ENCODE results near the gene PTGS1.
"Not testable (repeated sequence)": the region's sequence is repeated elsewhere in the genome, so short reads cannot be mapped to it uniquely, and the experiment has no call there.

PTGS1 gene

DNA sequence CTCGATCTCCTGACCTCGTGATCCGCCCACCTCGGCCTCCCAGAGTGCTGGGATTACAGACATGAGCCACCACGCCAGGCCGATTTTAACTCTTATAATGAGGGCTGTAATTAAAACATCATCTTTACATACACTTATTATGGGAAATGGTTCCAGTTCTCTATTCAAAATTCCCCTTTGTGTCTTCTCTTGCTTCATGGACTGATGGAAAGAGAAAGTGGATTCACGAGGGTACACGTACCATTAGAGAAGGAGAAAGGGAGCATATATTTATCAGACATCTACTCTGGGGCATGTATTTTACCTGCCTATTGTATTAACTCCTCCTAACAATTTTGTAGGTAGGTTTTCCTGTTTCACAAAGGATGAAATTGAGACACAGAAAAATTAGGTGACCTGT lies 31.1 kb downstream of the PTGS1 start:
- no peak for DNase-seq

DNA sequence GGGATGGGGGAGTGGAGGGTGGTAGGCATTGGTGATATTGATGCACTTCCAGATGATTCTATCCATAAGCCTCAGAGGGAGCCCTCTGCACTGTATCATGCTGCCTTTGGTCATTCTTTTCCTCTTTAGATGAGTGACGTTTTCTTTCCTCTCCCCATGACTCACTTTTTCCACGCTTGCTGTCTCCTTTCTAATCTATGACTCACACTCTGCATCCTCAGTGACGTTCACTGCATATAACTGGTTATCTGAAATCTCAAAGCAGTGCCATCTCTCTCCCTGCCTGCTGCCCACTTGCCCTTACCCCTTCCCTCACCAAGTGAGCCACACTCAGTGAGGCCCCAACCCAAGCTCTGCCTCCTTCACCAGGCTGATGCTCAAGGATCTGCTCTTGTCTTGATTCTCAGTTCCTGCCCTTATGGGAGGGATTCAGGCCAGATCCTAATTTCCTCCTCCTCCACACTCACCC lies 31.6 kb downstream of the PTGS1 start:
- DNase-seq, result no peak

DNA sequence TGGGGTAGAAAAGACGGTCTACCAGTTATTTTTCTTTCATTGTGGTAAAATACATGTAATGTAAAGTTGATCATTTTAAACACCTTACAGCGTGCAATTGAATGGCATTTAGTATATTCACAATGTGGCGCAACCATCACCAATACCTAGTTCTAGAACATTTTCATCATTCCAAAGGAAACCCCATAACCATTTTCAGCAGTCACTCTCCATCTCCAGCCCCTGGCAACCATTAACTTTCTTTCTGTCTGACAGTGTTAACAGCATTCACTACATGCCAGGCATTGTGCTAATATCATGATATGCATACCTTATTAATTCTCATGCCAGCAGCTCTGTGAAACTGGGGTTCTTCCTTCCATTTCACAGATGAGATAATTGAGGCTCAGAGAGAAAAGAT lies 32.0 kb downstream of the PTGS1 start:
- no peak for DNase-seq

DNA sequence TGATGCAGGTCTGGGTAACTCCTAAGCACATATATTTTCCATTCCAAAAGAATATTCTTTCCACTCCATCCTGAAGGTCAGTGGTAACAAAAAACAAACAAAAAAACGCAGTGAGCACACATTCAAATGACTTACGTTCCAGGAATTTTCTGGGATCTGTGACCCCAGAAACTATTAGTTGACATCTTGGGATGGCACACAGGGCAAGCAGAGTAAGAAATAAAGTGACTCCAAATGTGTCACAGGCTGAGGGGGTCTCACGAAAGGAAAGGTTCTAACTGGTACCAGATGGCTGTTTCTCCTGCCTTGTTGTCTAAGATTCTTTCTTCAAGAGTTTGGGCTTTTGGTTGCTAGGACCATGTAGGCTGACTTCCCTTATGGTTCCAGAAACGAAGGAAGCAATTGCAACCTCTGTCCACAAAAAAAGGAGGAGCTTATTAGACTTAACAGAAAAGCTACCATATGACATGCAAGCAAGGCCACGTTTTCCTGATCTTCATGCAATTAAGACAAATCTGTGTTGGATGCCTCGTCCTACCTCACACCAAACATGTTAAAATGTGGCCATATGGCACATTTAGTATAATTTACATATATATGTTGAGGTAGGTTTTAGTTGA lies 32.7 kb downstream of the PTGS1 start:
- no peak for DNase-seq

DNA sequence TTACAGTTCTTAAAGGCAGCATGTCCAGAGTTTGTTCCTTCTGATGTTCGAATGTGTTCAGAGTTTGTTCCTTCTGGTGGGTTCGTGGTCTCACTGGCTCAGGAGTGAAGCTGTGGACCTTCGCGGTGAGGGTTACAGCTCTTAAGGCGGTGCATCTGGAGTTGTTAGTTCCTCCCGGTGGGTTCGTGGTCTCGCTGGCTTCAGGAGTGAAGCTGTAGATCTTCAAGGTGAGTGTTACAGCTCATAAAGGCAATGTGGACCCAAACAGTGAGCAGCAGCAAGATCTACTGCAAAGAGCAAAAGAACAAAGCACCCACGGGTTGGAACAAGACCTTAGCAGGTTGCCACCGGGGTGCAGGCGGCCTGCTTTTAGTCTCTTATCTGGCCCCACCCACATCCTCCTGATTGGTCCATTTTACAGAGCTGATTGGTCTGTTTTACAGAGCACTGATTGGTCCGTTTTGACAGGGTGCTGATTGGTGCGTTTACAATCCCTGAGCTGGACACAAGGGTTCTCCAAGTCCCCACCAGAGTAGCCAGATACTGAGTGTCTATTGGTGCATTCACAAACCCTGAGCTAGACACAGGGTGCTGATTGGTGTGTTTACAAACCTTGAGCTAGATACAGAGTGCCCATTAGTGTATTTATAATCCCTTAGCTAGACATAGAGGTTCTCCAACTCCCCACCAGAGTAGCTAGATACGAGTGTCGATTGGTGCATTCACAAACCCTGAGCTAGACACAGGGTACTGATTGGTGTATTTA lies 34.7 kb downstream of the PTGS1 start:
- not testable (repeated sequence) for DNase-seq

DNA sequence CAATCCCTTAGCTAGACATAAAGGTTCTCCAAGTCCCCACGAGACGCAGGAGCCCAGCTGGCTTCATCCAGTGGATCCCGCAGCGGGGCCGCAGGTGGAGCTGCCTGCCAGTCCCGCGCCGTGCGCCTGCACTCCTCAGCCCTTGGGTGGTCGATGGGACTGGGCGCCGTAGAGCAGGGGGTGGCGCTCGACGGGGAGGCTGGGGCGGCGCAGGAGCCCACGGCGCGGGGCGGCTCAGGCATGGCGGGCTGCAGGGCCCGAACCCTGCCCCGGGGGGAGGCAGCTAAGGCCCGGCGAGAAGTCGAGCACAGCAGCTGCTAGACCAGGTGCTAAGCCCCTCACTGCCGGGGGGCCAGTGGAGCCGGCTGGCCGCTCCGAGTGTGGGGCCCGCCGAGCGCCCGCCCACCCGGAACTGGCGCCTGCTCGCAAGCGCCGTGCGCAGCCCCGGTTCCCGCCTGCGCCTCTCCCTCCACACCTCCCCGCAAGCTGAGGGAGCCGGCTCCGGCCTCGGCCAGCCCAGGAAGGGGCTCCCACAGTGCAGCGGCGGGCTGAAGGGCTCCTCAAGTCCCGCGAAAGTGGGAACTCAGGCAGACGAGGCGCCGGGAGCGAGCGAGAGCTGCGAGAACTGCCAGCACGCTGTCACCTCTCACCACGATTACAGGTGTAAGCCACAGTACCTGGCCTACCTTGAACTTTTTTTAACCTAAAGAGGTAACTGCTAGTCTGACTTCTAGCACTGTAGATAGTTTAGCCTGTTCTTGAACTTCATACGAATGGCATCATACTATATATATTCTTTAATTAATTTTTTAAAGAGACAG lies 35.5 kb downstream of the PTGS1 start:
- DNase-seq, result peak; percentile 7

DNA sequence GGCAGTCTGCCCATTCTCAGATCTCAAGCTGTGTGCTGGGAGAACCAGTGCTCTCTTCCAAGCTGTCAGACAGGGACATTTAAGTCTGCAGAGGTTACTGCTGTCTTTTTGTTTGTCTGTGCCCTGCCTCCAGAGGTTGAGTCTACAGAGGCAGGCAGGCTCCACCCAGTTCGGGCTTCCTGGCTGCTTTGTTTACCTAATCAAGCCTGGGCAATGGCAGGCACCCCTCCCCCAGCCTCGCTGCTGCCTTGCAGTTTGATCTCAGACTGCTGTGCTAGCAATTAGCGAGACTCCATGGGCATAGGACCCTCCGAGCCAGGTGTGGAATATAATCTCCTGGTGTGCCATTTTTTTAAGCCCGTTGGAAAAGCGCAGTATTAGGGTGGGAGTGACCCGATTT lies 43.3 kb downstream of the PTGS1 start:
- not testable (repeated sequence) for DNase-seq

DNA sequence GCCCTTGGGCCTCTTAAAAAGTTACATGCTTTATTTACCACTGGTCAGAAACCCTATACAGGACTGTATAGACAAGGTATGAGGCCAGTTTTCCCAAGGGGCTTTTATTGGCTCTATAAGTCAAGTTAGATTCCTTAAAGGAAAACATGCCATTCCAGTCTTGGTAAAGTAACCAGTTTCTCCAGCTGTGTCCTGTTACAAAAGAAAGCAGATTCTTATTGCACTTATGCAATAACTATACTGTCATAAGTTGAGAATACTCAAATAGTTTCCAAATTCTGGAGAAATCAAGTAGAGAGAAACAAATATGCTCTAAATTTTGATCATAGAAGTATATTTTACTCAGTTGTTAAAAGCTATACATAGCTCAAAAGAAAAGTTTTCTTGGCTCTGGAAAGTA lies 47.2 kb downstream of the PTGS1 start:
- DNase-seq, result no peak

DNA sequence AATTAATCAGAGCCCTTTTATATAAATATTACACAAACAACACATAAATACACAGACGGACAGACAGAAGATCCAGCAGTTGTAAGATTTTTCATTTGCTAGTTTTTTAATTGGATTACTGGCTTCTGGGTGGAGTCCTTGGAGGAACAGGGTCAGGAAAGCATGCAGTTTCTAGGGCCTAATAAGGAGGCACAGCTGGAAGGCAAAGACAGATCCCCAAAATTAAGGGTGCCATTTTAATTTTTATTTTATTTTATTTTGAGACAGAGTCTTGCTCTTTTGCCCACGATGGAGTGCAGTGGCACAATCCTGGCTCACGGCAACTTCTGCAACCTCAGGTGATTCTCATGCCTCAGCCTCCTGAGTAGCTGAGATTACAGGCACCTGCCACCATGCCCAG lies 49.5 kb downstream of the PTGS1 start:
- DNase-seq, result no peak

DNA sequence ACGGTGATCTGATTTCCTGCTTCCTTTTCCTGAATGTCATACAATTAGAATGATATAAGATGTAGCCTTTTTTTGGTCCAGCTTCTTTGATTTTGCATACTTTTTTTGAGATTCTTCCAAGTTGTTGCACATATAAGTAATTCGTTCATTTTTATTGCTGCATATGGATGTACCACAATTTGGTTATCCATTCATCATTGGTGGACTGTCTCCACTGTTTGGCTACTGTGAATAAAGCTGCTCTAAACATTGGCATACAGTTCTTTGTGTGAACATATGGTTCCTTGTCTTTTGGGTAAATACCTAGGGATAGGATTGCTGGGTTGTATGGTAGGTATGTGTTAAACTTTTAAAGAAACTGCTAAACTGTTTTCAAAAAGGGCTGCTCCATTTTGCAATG lies 54.3 kb downstream of the PTGS1 start:
- no peak for DNase-seq

DNA sequence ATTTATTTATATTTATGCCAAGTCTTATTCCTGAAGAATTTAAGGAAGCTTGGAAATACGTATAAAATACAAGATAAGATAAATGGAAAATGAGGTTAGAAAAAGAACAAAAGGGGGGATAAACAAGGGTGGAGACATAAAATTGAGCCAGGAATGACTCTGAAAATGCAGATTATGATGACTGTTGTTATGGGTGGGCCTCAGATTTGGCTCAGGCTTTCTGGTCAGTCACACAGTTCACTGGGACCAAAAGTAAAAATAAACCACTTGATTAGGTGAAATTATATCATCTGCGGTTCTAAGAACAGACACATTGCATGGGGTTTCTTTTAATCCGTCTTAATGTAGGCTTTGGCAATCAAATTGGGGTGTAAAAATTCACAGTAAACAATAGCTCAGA lies 55.9 kb downstream of the PTGS1 start:
- no peak for DNase-seq

DNA sequence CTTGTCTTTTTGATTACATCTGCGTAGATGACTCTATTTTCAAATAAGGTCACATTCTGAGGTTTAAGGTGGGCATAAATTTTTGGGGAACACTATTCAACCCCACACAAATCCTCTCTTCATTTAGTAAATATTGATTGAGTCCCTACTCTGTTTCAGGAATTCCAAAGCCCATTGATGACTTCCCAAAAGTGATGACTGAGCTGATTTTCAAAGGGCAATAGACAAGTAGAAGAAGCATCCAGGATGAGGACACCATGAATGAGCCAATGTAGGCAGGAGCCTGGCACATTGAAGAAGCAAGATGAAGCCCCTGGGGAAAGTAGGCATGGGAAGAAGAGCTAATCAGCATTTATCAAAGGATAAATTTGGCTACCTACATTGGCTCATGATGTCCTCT lies 71.7 kb downstream of the PTGS1 start:
- no peak for DNase-seq

DNA sequence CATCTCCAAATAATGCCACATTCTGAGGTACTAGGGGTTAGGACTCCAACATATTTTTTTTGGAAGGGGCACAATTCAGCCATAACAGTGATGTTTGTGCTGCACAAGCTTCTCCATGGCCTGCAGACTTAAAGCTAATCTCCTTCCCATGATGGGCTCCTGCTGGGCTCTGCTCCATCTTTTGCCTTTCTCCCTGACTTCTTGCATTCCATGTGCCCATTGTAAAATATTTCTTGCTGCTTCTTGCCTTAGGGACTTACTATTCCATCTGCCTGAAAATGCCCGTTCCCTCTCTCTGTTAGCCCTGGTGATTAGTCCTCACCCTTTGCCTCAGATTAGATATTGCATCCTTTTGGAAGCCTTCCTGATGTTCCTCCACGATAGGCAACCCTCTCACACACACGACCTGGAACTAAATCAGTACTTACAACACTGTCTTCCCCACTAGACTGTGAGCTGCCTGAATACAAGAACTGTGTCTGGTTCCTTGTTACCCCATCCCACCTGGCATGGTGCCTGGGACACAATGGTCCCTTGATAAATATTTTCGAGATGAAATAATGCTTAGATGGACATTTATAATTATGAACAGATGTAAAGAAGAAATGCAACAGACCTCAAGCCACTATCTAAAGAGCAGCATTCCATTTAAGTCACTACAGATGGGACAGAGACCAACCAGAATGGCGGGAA lies 73.4 kb downstream of the PTGS1 start:
- DNase-seq, result no peak

Data from NCI-H2227 treated with DMSO at 0.1 percent for 48 hours (cell line).